ENCODE results near the gene SCRT2.

Gene SCRT2

GRCh38 chr20:650281-650680 is 25.3 kb downstream of the SCRT2 start:
- H3K4me2 ChIP-seq (ENCODE audit: low read length) = no peak overlapping the region
- peaks cover 44% of the 10 kb centered on the region for H3K36me3 ChIP-seq (replicated peaks; ENCODE audit: low read depth, low read length)
- H3K4me1 ChIP-seq (ENCODE audit: low read length) = peaks cover 21% of the 10 kb centered on the region
- no peak overlapping the region for H2AFZ ChIP-seq (ENCODE audit: low read depth, low read length)
- no peak overlapping the region for H3K27ac ChIP-seq (ENCODE audit: low read length)
- H4K20me1 ChIP-seq (ENCODE audit: insufficient read depth, low read length) = peaks cover 13% of the 10 kb centered on the region; the same call in 1 of the 2 replicates
- H3K9ac ChIP-seq (ENCODE audit: low read length) = no peak overlapping the region
- H3K27me3 ChIP-seq (ENCODE audit: low read depth, low read length) = no peaks in the 10 kb centered on the region
- no peaks in the 10 kb centered on the region for H3K9me3 ChIP-seq (ENCODE audit: insufficient read depth, low read length)
- H3K4me3 ChIP-seq (ENCODE audit: low read length) = no peak overlapping the region
- TF ChIP-seq EZH2phosphoT487 (IDR thresholded peaks at IDR 0.05; ENCODE audit: low read depth) = no peak
- TF ChIP-seq, protein P1, sequence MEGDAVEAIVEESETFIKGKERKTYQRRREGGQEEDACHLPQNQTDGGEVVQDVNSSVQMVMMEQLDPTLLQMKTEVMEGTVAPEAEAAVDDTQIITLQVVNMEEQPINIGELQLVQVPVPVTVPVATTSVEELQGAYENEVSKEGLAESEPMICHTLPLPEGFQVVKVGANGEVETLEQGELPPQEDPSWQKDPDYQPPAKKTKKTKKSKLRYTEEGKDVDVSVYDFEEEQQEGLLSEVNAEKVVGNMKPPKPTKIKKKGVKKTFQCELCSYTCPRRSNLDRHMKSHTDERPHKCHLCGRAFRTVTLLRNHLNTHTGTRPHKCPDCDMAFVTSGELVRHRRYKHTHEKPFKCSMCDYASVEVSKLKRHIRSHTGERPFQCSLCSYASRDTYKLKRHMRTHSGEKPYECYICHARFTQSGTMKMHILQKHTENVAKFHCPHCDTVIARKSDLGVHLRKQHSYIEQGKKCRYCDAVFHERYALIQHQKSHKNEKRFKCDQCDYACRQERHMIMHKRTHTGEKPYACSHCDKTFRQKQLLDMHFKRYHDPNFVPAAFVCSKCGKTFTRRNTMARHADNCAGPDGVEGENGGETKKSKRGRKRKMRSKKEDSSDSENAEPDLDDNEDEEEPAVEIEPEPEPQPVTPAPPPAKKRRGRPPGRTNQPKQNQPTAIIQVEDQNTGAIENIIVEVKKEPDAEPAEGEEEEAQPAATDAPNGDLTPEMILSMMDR (IDR thresholded peaks at IDR 0.05; ENCODE audit: low read depth, low read length) = no peak
- peaks cover 43% of the 10 kb centered on the region for H3K79me2 ChIP-seq (ENCODE audit: low read length)

DNA sequence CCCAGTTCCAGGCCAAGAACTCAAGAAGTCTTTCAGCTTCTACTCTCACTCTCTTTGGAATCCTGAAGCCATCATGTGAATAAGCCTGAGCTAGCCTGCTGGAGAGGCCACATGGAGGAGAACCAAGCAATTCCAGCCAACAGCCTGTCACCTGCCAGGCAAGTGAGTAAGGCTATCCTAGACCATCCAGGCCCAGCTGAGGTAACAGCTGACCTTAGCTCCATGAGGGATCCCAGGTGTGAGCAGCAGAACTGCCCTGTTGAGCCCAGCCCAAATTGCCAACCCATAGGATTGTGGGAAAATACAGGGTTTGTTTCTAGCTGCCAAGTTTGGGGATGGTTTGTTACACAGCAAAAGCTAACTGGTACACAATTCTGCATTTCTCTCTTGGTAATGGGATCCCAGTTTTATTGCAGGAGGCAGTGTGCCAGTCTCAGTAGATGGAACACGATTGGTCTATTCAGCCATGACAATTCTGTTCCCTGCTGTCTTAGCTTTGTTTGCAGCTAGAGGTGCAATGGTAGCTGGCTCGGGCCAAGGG is 28.1 kb downstream of the SCRT2 start:
- Histone ChIP-seq H4K20me1 (ENCODE audit: insufficient read depth, low read length) (peaks cover 13% of the 10 kb centered on the region; the same call in 1 of the 2 replicates), H3K9me3 (ENCODE audit: insufficient read depth, low read length) (no peaks in the 10 kb centered on the region), H3K79me2 (ENCODE audit: low read length) (peaks cover 37% of the 10 kb centered on the region), H3K9ac (ENCODE audit: low read length) (no peak overlapping the region), H3K4me3 (ENCODE audit: low read length) (no peak overlapping the region), H2AFZ (ENCODE audit: low read depth, low read length) (no peak overlapping the region), H3K36me3 (replicated peaks; ENCODE audit: low read depth, low read length) (peaks cover 44% of the 10 kb centered on the region), H3K27me3 (ENCODE audit: low read depth, low read length) (no peaks in the 10 kb centered on the region), H3K27ac (ENCODE audit: low read length) (no peak overlapping the region), H3K4me1 (ENCODE audit: low read length) (peaks cover 12% of the 10 kb centered on the region; the same call in 1 of the 2 replicates), H3K4me2 (ENCODE audit: low read length) (no peak overlapping the region)
- TF ChIP-seq EZH2phosphoT487 (IDR thresholded peaks at IDR 0.05; ENCODE audit: low read depth) = no peak
- TF ChIP-seq, protein P1 (IDR thresholded peaks at IDR 0.05; ENCODE audit: low read depth, low read length) = no peak

GRCh38 chr20:646868-647233 is 28.8 kb downstream of the SCRT2 start:
- Histone ChIP-seq H4K20me1 (ENCODE audit: insufficient read depth, low read length) (peaks cover 13% of the 10 kb centered on the region; the same call in 1 of the 2 replicates), H3K79me2 (ENCODE audit: low read length) (peaks cover 30% of the 10 kb centered on the region), H3K27ac (ENCODE audit: low read length) (no peak overlapping the region), H3K4me2 (ENCODE audit: low read length) (no peak overlapping the region), H3K36me3 (replicated peaks; ENCODE audit: low read depth, low read length) (peaks cover 44% of the 10 kb centered on the region), H3K9me3 (ENCODE audit: insufficient read depth, low read length) (no peaks in the 10 kb centered on the region), H2AFZ (ENCODE audit: low read depth, low read length) (no peak overlapping the region), H3K27me3 (ENCODE audit: low read depth, low read length) (no peaks in the 10 kb centered on the region), H3K4me3 (ENCODE audit: low read length) (no peak overlapping the region), H3K9ac (ENCODE audit: low read length) (no peak overlapping the region), H3K4me1 (ENCODE audit: low read length) (peaks cover 7% of the 10 kb centered on the region; the same call in 1 of the 2 replicates)
- TF ChIP-seq, protein P1 (IDR thresholded peaks at IDR 0.05; ENCODE audit: low read depth, low read length) = no peak
- TF ChIP-seq EZH2phosphoT487 (IDR thresholded peaks at IDR 0.05; ENCODE audit: low read depth) = no peak

DNA sequence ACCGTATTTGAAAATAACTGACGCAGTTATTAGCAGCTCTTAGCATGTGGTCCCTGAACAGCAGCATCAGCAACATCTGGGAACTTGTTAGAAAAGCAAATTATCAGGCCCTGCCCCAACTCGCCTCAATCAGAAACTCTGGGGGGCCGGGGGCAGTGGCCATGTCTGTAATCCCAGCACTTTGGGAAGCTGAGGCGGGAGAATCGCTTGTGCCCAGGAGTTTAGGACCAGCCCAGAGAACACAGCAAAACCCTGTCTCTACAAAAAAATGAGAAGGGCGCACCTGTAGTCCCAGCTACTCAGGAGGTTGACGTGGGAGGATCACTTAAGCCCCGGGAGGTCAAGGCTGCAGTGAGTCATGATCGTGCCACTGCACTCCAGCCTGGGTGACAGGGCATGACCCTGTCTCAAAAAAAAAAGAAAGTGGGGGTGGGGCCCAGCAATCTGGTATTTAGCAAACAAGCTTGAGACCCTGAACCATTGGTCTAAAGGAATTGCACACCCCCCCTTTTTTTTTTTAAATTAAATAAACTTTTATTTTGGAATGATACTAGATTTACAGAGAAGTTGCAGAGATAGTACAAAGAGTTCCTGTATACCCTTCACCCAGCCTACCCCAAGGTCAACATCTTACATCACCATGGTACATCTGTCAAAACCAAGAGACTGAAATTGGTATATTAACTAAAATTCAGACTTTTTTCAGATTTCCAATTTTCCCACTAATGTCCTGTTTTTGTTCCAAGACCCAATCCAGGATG is 29.3 kb downstream of the SCRT2 start:
- no peaks in the 10 kb centered on the region for H3K9me3 ChIP-seq (ENCODE audit: insufficient read depth, low read length)
- H3K9ac ChIP-seq (ENCODE audit: low read length) = no peak overlapping the region
- peaks cover 24% of the 10 kb centered on the region for H3K79me2 ChIP-seq (ENCODE audit: low read length)
- no peak overlapping the region for H3K27ac ChIP-seq (ENCODE audit: low read length)
- H3K36me3 ChIP-seq (replicated peaks; ENCODE audit: low read depth, low read length) = peaks cover 44% of the 10 kb centered on the region
- H3K4me3 ChIP-seq (ENCODE audit: low read length) = no peak overlapping the region
- H2AFZ ChIP-seq (ENCODE audit: low read depth, low read length) = no peak overlapping the region
- TF ChIP-seq, protein P1 (IDR thresholded peaks at IDR 0.05; ENCODE audit: low read depth, low read length) = no peak
- TF ChIP-seq EZH2phosphoT487 (IDR thresholded peaks at IDR 0.05; ENCODE audit: low read depth) = no peak
- peaks cover 13% of the 10 kb centered on the region; the same call in 1 of the 2 replicates for H4K20me1 ChIP-seq (ENCODE audit: insufficient read depth, low read length)
- no peaks in the 10 kb centered on the region for H3K27me3 ChIP-seq (ENCODE audit: low read depth, low read length)
- peaks cover 4% of the 10 kb centered on the region; the same call in 1 of the 2 replicates for H3K4me1 ChIP-seq (ENCODE audit: low read length)
- H3K4me2 ChIP-seq (ENCODE audit: low read length) = no peak overlapping the region

Measured in OCI-LY3 (cell line).